Activated T-helper 1 cell treated with Interleukin-2 at 50 U/mL for 16 hours (primary cell): ENCODE measurements around the gene DPM2.

Experiments
- DNase-seq: peaks from one replicate; pipeline ENCODE4 v3.0.0-alpha.2; 2020; ENCODE audit warnings: low read depth

DPM2 gene

GRCh38 chr9:127898433-127899127 is 39.1 kb downstream of the DPM2 start:
- DNase-seq: no peak

DNA sequence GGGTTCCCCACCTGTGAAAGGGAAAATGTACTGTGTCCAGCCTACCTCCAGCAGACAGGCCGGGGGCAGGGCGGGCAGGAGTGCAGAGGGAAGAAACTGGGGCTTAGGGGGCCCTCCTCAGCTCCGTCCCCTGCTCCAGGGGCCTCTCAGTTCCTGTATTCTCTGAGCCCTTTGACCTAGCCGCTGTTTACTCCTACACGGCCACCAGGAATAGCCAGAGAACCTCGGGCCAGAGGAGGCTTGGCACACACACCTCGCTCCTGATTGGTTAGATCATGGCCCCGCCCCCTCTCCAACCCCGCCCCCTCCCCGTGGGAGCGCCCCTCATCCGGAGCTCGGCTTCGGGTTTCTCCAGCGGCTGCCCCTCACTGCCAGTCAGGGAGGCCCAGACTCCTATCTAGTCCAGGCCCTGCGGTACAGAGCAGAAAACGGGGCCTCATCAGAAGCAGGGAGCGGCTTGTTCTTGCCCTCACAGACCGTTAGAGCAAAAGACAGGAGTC is 40.4 kb downstream of the DPM2 start:
- no peak for DNase-seq

DNA sequence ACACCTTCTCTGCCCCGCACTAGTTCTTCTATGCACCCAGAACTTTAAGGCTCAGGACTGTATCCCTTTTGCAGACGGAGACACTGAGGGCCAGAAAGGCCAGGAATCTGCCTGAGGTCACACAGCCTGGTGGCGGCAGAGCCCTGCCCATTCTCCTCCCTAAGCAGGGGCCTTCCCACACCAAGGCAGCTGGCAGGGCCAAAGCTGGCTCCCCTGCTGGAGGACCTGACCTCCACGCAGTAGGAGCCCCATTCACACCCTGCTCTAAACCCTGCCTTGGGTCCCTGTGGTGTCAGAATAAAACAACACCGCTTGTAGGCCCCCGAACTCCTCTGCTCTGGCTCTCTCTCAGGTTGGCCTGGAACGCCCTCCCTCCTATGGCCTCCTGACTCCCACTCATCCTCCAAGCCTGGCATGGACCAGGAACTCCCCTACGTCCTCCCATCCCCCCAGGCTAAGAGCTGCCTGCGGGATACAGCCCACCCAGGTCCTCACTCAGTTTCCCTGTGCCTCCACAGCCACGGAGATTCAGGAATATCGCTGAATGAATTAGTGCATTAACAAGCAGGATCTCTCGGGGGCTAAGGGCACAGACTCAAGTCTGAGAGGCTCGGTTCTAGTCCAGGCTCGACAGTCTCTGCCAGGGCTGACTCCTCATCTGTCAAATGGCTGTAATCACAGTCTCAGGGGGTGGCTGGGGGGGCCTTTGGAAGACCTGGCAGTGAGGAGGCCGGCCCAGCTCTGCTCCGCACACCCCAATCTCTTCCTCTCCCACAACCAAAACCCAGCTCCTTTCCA is 41.1 kb downstream of the DPM2 start:
- DNase-seq: no peak

- DNase-seq: no peak
These were observed 41.8 kb downstream of the DPM2 start for GRCh38 chr9:127895811-127896210.

DNA sequence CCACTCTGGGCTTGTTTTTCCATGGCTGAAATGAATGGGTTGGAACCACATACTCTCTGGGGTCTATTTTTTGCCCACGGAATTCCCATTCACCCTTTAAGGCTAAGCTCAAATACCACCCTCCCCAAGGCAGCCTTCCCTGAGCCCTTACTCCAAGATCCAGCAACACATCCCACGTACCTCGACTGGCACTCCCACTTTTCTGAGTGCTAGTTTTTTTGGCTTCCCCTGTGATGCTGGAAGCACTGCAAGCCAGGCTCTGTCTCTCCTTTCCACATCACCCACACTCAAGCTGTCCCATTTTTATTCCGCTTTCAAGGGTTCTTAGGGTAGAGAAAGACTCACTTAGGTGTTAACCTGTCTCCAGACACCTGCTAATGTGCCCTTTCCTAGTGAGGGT is 44.3 kb downstream of the DPM2 start:
- DNase-seq: no peak

DNA sequence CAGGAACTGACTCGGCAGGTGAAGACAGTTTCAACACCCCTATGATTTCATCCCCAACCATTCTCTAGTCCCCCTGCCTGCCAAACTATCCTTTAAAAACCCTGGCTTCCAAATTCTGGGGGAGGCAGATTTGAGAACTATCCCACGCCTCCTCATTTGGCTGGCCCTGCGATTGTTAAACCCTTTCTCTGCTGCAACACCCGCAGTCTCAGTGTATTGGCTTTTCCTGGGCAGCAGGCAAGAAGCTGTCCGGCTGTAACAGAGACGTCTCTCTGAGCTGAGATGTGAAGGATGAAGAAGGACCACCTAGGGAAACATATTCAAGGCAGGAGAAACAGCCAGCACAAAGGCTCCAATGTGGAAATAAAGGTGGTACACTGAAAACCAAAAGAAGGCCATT is 44.8 kb downstream of the DPM2 start:
- no peak for DNase-seq

GRCh38 chr9:127890053-127890452 is 47.6 kb downstream of the DPM2 start:
- no peak for DNase-seq

DNA sequence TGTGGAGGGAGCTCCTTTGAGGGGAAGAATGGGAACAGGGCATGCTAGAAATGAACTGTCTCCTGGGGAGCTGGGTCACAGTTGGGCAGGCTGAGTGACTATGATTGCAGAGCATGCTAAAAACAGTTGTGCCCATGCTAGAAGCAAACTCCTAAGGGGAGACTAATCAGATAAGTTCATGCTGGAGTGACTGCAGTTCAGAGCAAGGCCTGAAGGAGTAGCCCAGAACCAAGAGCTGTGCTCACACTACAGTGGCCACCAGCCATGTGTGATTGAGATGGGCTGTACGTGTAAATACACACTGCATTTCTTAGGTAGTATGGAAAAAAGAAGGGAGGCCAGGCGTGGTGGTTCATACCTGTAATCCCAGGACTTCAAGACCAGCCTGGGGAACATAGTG is 49.9 kb downstream of the DPM2 start:
- no peak for DNase-seq

DNA sequence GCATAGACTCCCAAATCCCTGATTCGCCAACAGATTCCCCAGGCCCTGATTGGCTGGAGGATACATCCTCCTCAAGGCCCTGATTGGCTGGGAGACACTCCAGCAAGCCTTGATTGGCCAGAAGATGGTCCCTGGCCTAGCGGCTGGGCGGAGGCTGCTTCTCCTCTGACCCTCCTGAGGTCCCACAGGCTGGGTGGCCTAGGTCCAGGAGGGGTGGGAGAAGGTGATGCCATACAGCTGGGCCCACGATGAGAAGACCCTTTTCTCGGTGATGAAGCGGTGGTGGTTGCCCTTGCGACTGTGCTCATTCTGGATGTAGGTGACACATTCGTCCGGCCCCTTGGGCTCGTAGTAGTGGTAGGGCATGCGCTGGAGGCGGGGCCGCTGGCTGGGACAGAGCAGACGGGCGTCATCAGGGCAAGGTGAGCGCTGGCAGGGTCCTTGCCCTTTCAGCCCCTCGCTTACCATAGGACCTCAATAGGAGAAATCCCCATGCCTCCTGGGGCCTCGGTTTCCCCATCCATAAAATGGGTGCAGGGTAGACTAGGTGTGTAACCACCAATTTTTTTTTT is 51.2 kb downstream of the DPM2 start:
- no peak for DNase-seq

DNA sequence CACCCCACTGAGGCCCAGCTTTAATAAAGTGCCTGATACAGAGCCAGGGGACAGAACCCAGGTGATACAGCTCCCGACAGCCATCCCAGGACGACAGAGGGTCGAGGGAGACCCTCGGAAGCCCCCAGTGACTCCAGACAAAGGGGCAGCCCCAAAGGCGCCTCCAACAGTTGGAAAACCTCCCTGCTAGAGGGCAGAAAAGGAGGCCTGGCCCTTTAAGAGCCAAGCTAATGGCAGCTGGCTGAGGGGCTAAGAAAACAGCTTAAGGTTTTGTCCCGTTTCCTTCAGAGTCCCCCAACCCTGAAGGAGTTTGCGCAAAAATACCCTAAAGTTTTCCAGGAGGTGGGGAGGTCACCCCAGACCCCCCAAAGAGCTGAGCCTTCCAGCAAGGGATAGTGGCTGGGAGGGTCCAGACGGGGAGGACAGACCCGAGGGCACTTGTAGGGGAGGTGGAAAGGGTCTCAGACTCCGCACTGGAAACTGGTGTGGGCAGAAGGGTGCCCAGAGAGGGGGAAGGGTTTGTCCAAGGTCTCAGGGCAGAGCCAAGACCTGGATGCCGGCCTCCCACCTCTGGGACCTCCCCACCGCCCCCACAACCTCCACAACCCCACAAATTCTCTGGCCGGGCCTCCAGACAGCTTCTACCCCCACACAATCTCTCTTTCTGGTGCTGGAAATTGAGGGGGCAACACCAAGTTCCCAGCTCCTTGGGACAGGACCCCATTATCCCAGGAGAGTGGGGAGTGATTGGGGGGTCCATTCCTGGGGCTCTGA is 52.0 kb downstream of the DPM2 start:
- DNase-seq: no peak
